Esophagus squamous epithelium (tissue), 4 donors: ENCODE data around the gene NR6A1.

ENCODE experiments used
- CTCF ChIP-seq, 6 experiments: fragments of 450-650 bp in 4 of 6; fragments of 200-600 bp in 2 of 6; sonication (generic) in 2 of 6; IDR thresholded peaks; one replicate each; pipeline ENCODE4 v1.5.1; 2016 to 2019; ENCODE audit warnings: antibody characterized with exemption in 6 of 6, mild to moderate bottlenecking in 4 of 6, moderate library complexity in 4 of 6
- POLR2A ChIP-seq, 4 donors: fragments of 450-650 bp; IDR thresholded peaks; one replicate each; pipeline ENCODE4 v1.6.1; 2017; ENCODE audit warnings: antibody characterized with exemption in 4 of 4, mild to moderate bottlenecking in 4 of 4, moderate library complexity in 3 of 4

DNA sequence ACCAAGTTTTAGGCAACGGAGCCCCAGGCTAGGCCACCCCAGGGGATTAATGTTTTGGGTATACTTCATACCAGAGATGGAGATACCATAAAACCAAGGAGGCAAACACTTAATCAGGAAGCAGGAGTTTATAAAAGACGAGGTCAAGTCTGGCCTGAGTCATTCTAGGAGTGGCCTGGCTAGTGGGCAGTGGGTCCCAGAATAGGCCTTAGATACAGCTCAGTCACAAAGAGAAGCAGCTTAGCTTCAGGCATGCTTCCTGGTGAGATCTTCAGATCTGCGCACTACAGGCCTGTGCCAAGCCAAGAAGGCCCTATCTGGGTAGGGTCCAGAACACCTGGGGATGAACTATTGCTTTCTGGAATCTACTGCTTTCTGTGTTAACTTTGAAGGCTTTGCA, 243.3 kb downstream of the NR6A1 start:
- TF ChIP-seq CTCF (IDR thresholded peaks at IDR 0.05) (no peak), POLR2A (IDR thresholded peaks at IDR 0.05) (no peak)
